IMR-90 (cell line): ENCODE results near the gene CCDC40. TPM values are rescaled to one million over a fixed set of nuclear protein-coding genes. Genes with fewer than 3 reads are reported as not detected.

Source experiments
- ATAC-seq: fragments of 200-7000 bp; cut with Tn5 transposase; 2 replicates; pipeline ENCODE4 v1.9.1; 2020; ENCODE audit warnings: low read depth, mild to moderate bottlenecking, moderate library complexity
- BruUV-seq: library from RNA; stranded (reverse); fragments of 400-500 nt; replicated peaks from 2 replicates; lab custom pipeline; 2021; lab: Mats Ljungman, UMichigan
- CTCF ChIA-PET: fragments of 300-600 bp; formaldehyde crosslinking; extraction: SDS; loops from one replicate; lab custom pipeline; 2021; ENCODE audit warnings: antibody characterized with exemption; lab: Yijun Ruan, JAX
- POLR2A ChIA-PET: fragments of 300-600 bp; sonication (Branson Sonifier 250); formaldehyde crosslinking; loops from one replicate; lab custom pipeline; 2022; ENCODE audit warnings: antibody characterized with exemption; ENCODE audit not compliant: unreplicated experiment; lab: Charles Lee
- DNase-seq: peaks from one replicate; pipeline ENCODE4 v3.0.0; 2013
- H2AFZ ChIP-seq: replicated peaks from 2 replicates; pipeline ENCODE3; 2013; ENCODE audit warnings: low read length, mild to moderate bottlenecking; ENCODE audit not compliant: poor library complexity
- H2AK5ac ChIP-seq: 2 replicates; pipeline ENCODE4 v1.6.1; 2013; ENCODE audit warnings: low read depth, low read length, inconsistent platforms
- H2AK9ac ChIP-seq: replicated peaks from 2 replicates; pipeline ENCODE3; 2013; ENCODE audit warnings: mild to moderate bottlenecking, low read depth, low read length, moderate library complexity; ENCODE audit not compliant: poor library complexity
- H2BK120ac ChIP-seq: 2 replicates; pipeline ENCODE4 v1.6.1; 2013; ENCODE audit warnings: low read depth, low read length, inconsistent platforms
- H2BK15ac ChIP-seq: 3 replicates; pipeline ENCODE4 v1.6.1; 2013; ENCODE audit warnings: low read depth, low read length, inconsistent platforms
- H2BK20ac ChIP-seq: 2 replicates; pipeline ENCODE4 v1.6.1; 2013; ENCODE audit warnings: low read depth, mild to moderate bottlenecking, inconsistent platforms, low read length, moderate library complexity
- H2BK5ac ChIP-seq: 2 replicates; pipeline ENCODE4 v1.6.1; 2013; ENCODE audit warnings: mild to moderate bottlenecking, low read depth, low read length, inconsistent platforms; ENCODE audit not compliant: poor library complexity, severe bottlenecking
- H3K14ac ChIP-seq: replicated peaks from 2 replicates; pipeline ENCODE4 v1.6.1; 2013; ENCODE audit warnings: low read depth, low read length, inconsistent platforms
- H3K18ac ChIP-seq: 2 replicates; pipeline ENCODE4 v1.6.1; 2013; ENCODE audit warnings: low read depth, low read length, control low read depth
- H3K23ac ChIP-seq: 2 replicates; pipeline ENCODE4 v1.6.1; 2013; ENCODE audit warnings: low read depth, low read length, inconsistent platforms
- H3K27ac ChIP-seq: 2 replicates; pipeline ENCODE4 v1.5.1; 2013; ENCODE audit warnings: mild to moderate bottlenecking, control low read depth, low read length; ENCODE audit not compliant: insufficient read depth
- H3K27me3 ChIP-seq: 2 replicates; pipeline ENCODE4 v1.6.1; 2013; ENCODE audit warnings: low read length; ENCODE audit not compliant: control insufficient read depth, insufficient read depth
- H3K36me3 ChIP-seq: 2 replicates; pipeline ENCODE4 v1.6.1; 2013; ENCODE audit warnings: low read length, mixed read lengths; ENCODE audit not compliant: control insufficient read depth, insufficient read depth
- H3K4ac ChIP-seq: 2 replicates; pipeline ENCODE4 v1.6.1; 2013; ENCODE audit warnings: low read depth, low read length, inconsistent platforms
- H3K4me1 ChIP-seq: 2 replicates; pipeline ENCODE4 v1.6.1; 2013; ENCODE audit warnings: low read length, mixed read lengths; ENCODE audit not compliant: control insufficient read depth, insufficient read depth
- H3K4me2 ChIP-seq: 2 replicates; pipeline ENCODE4 v1.6.1; 2013; ENCODE audit warnings: low read depth, mild to moderate bottlenecking, control low read depth, low read length, moderate library complexity
- H3K4me3 ChIP-seq: 2 replicates; pipeline ENCODE4 v1.5.1; 2013; ENCODE audit warnings: low read depth, mild to moderate bottlenecking, control low read depth, low read length, moderate library complexity; ENCODE audit not compliant: insufficient read depth
- H3K56ac ChIP-seq: 2 replicates; pipeline ENCODE4 v1.6.1; 2013; ENCODE audit warnings: low read length, inconsistent platforms; ENCODE audit not compliant: insufficient read depth; ENCODE audit errors: extremely low read depth
- H3K79me1 ChIP-seq, 2 experiments: 2 replicates each; pipeline ENCODE4 v1.6.1; 2013; ENCODE audit warnings: low read length in 2 of 2, inconsistent platforms in 1 of 2, low read depth in 1 of 2
- H3K9ac ChIP-seq: 2 replicates; pipeline ENCODE4 v1.6.1; 2013; ENCODE audit warnings: low read depth, low read length, control low read depth
- H3K9me1 ChIP-seq: 2 replicates; pipeline ENCODE4 v1.6.1; 2013; ENCODE audit warnings: low read length, inconsistent platforms; ENCODE audit not compliant: insufficient read depth
- H3K9me3 ChIP-seq: 2 replicates; pipeline ENCODE4 v1.6.1; 2013; ENCODE audit warnings: low read length; ENCODE audit not compliant: control insufficient read depth, insufficient read depth
- H4K20me1 ChIP-seq: 2 replicates; pipeline ENCODE4 v1.6.1; 2013; ENCODE audit warnings: low read length, inconsistent platforms; ENCODE audit not compliant: insufficient read depth
- H4K5ac ChIP-seq: 2 replicates; pipeline ENCODE4 v1.6.1; 2013; ENCODE audit warnings: mild to moderate bottlenecking, low read depth, low read length, control low read depth
- H4K8ac ChIP-seq, 2 experiments: 2 replicates each; pipeline ENCODE4 v1.6.1; 2013; ENCODE audit warnings: low read depth in 2 of 2, low read length in 2 of 2, control low read depth in 1 of 2, inconsistent platforms in 1 of 2
- H4K91ac ChIP-seq: 2 replicates; pipeline ENCODE4 v1.6.1; 2013; ENCODE audit warnings: low read depth, low read length, inconsistent platforms; ENCODE audit not compliant: insufficient read depth
- BHLHE40 ChIP-seq: fragments of 150-350 bp; IDR thresholded peaks from 2 replicates; pipeline ENCODE4 v1.6.1; 2016; ENCODE audit warnings: mild to moderate bottlenecking, low read depth, low read length
- CEBPB ChIP-seq: IDR thresholded peaks from 2 replicates; pipeline ENCODE4 v1.6.1; 2012; ENCODE audit warnings: low read depth, low read length, improper control_type of control experiment
- CHD1 ChIP-seq: IDR thresholded peaks from 2 replicates; pipeline ENCODE4 v1.6.1; 2012; ENCODE audit warnings: low read depth, low read length, improper control_type of control experiment
- CTCF ChIP-seq: conservative IDR thresholded peaks from 2 replicates; pipeline ENCODE4 v1.5.1; 2012; ENCODE audit warnings: mild to moderate bottlenecking, low read depth, low read length, improper control_type of control experiment
- ELK1 ChIP-seq: fragments of 150-350 bp; IDR thresholded peaks from 2 replicates; pipeline ENCODE4 v1.6.1; 2016; ENCODE audit warnings: low read depth, mild to moderate bottlenecking, low read length, moderate library complexity, borderline replicate concordance
- FOS ChIP-seq: fragments of 150-350 bp; IDR thresholded peaks from 2 replicates; pipeline ENCODE4 v1.6.1; 2016; ENCODE audit warnings: low read depth, low read length
- MAFK ChIP-seq: IDR thresholded peaks from 2 replicates; pipeline ENCODE4 v1.6.1; 2012; ENCODE audit warnings: low read depth, low read length, improper control_type of control experiment
- MAZ ChIP-seq: IDR thresholded peaks from 2 replicates; pipeline ENCODE4 v1.6.1; 2012; ENCODE audit warnings: low read depth, mild to moderate bottlenecking, low read length, improper control_type of control experiment, moderate library complexity, borderline replicate concordance
- MXI1 ChIP-seq: IDR thresholded peaks from 2 replicates; pipeline ENCODE4 v1.6.1; 2012; ENCODE audit warnings: low read depth, mild to moderate bottlenecking, low read length, moderate library complexity, borderline replicate concordance
- NFE2L2 ChIP-seq: fragments of 150-350 bp; IDR thresholded peaks from 2 replicates; pipeline ENCODE4 v1.6.1; 2016; ENCODE audit warnings: low read depth, mild to moderate bottlenecking, low read length
- POLR2A ChIP-seq: IDR thresholded peaks from 2 replicates; pipeline ENCODE4 v1.6.1; 2012; ENCODE audit warnings: mild to moderate bottlenecking, low read depth, low read length
- RAD21 ChIP-seq: IDR thresholded peaks from 2 replicates; pipeline ENCODE4 v1.6.1; 2012; ENCODE audit warnings: low read length, improper control_type of control experiment
- RFX5 ChIP-seq: IDR thresholded peaks from 2 replicates; pipeline ENCODE4 v1.8.0; 2012; ENCODE audit warnings: low read depth, mild to moderate bottlenecking, low read length, moderate library complexity
- SMC3 ChIP-seq: fragments of 150-350 bp; IDR thresholded peaks from 2 replicates; pipeline ENCODE4 v1.6.1; 2016; ENCODE audit warnings: low read depth, mild to moderate bottlenecking, antibody characterized with exemption, low read length, moderate library complexity
- WGBS, 2 experiments: methylation state at CpG; one replicate each; pipeline versions ENCODE4 v1.1.5 to v1.1.7; 2013; ENCODE audit warnings: missing lambda C conversion rate in 2 of 2; ENCODE audit not compliant: insufficient read length in 1 of 2; ENCODE audit errors: extremely low coverage in 2 of 2; 5-methylcytosine and 5-hydroxymethylcytosine counted together
- dilution Hi-C: fragments of 300-500 bp; cut with HindIII; formaldehyde crosslinking; loops from one replicate; pipeline ENCODE4 v1.14.3; 2018; ENCODE audit warnings: low sequenced_read_pairs; ENCODE audit not compliant: unreplicated experiment
- in situ Hi-C: fragments of 300-500 bp; cut with MboI; formaldehyde crosslinking; loops from 3 replicates; pipeline ENCODE4 v1.14.3; 2019; ENCODE audit warnings: low sequenced_read_pairs, inconsistent platforms, mixed read lengths
- intact Hi-C: fragments of 100-400 bp; cut with micrococcal nuclease; formaldehyde crosslinking; loops from 2 replicates; pipeline ENCODE4 v1.10.0; 2022
- polyA plus RNA-seq, 3 experiments: library from polyadenylated mRNA; depleted of rRNA; stranded (reverse); fragments of >200 nt; gene quantifications; 2 replicates each; pipeline ENCODE4 v1.2.3, GENCODE V29; 2012; ENCODE audit warnings: low replicate concordance in 1 of 3
- total RNA-seq: library from RNA; depleted of rRNA; stranded (reverse); fragments of >200 nt; gene quantifications from 2 replicates; pipeline ENCODE4 v1.2.3, GENCODE V29; 2012
- TF ChIP-seq, protein P1 (sequence below): fragments of 150-350 bp; IDR thresholded peaks from 2 replicates; pipeline ENCODE4 v1.6.1; 2017; ENCODE audit warnings: mild to moderate bottlenecking, antibody characterized with exemption, low read length, low read depth

CCDC40 gene
- total and polyA plus RNA-seq, 2 of the 4 experiments (the other 2 are of a cell fraction): 0.90 to 4.7 TPM

DNA sequence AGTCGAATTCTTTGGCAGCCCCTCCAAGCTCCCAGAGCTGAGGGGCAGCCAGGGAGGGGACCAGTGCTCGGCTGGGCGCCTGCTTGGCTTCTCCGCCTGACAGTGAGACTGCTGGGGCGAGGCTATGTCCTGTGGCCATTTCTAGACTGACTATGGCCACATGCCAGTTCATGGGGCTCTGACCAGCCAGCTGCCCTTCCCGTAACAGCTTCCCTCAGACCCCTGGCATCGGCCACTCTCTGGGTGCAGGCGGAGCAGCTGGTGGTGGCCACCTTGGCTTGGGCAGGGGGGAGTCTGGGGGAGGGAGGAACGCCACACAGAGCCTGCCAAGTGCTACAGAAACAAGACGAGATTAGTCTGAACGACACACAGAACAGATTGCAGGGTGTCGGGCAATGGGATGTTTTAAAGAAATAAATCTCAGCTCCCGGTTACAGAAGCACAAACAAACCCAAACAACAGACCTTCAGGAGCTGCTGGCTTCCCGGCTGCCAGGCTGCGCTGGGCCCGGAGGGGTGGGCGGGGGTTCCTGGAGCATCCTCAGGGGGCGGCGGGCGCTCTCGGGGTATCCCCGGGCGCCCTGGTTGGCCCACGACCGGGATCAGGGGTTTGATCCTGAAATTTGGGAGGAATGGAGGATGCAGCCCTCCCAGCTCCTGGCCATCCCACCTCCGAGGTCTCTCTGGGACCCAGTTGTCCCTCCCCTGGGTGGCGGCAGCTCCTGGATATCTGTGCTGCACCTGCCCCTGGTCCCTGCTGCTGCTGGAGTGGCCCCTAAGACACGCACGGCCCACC lies 35.3 kb upstream of the CCDC40 start:
- H3K9me3 ChIP-seq: no peaks in the 10 kb centered on the region
- dilution Hi-C loops: no loop called here
- CTCF ChIA-PET: interaction anchor here (0.6 kb wide), 1 partner anchor 17 kb away, joined by 5 read pairs; no protein-coding TSS in a partner anchor
- TF ChIP-seq BHLHE40 (no peak), MXI1 (no peak), ELK1 (no peak), MAZ (no peak), RAD21 (no peak), SMC3 (no peak), CEBPB (no peak), CHD1 (no peak), CTCF (no peak), RFX5 (no peak), NFE2L2 (no peak), FOS (no peak), POLR2A (no peak), MAFK (no peak)
- TF ChIP-seq, protein P1, sequence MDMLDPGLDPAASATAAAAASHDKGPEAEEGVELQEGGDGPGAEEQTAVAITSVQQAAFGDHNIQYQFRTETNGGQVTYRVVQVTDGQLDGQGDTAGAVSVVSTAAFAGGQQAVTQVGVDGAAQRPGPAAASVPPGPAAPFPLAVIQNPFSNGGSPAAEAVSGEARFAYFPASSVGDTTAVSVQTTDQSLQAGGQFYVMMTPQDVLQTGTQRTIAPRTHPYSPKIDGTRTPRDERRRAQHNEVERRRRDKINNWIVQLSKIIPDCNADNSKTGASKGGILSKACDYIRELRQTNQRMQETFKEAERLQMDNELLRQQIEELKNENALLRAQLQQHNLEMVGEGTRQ: no peak

More for the DNA sequence above, 35.3 kb upstream of the CCDC40 start:
- ATAC-seq: no peak
- Histone ChIP-seq H2AFZ (no peak overlapping the region), H3K27me3 (no peaks in the 10 kb centered on the region), H3K27ac (no peak overlapping the region), H3K14ac (no peak overlapping the region), H3K9ac (no peak overlapping the region; the same call in 1 of the 2 replicates), H3K18ac (no peak overlapping the region), H3K56ac (no peak overlapping the region), H4K5ac (no peak overlapping the region), H2BK20ac (no peak overlapping the region), H4K8ac (no peak overlapping the region), H2BK5ac (no peak overlapping the region), H3K4ac (no peak overlapping the region), H3K4me1 (no peaks in the 10 kb centered on the region), H3K23ac (no peak overlapping the region), H3K4me2 (no peak overlapping the region), H4K91ac (no peak overlapping the region), H3K36me3 (peaks cover 14% of the 10 kb centered on the region), H3K9me1 (no peaks in the 10 kb centered on the region), H3K79me1 (peaks cover 9 to 19% of the 10 kb centered on the region in 2 experiments; a peak in 3 of 4 replicates), H2BK15ac (no peak overlapping the region), H4K20me1 (peaks cover 4% of the 10 kb centered on the region; the same call in 1 of the 2 replicates), H2AK5ac (no peak overlapping the region), H2BK120ac (no peak overlapping the region), H3K4me3 (no peak overlapping the region), H2AK9ac (no peak overlapping the region)
- intact Hi-C loops: no loop called here
- no peak for DNase-seq
- in situ Hi-C loops: no loop called here
- BruUV-seq: no TSS peak
- POLR2A ChIA-PET: no interaction called here
- WGBS, 2 experiments: 84% methylated on average over 5 of the region's 29 CpGs; no CpG with 5 or more reads in 1 of the 2 experiments
